Activated CD8-positive, alpha-beta T cell treated with anti-CD3 and anti-CD28 coated beads for 36 hours (primary cell): Measurements from ENCODE around the gene CEP131. TPM values are rescaled to one million over a fixed set of nuclear protein-coding genes. Genes with fewer than 3 reads are reported as not detected.

ENCODE experiments used
- ATAC-seq: fragments of 200-7000 bp; cut with Tn5 transposase; one replicate; pipeline ENCODE4 v1.10.0; 2021; ENCODE audit warnings: mild to moderate bottlenecking, moderate library complexity
- CTCF ChIA-PET: fragments of 350-600 bp; sonication (Branson Sonifier 250); formaldehyde crosslinking; loops from one replicate; lab custom pipeline; 2021; ENCODE audit warnings: antibody characterized with exemption; lab: Charles Lee
- POLR2A ChIA-PET: fragments of 350-600 bp; sonication (Branson Sonifier 250); formaldehyde crosslinking; loops from one replicate; lab custom pipeline; 2021; ENCODE audit warnings: antibody characterized with exemption; lab: Charles Lee
- DNase-seq: peaks from one replicate; pipeline ENCODE4 v3.0.0-alpha.2; 2020
- H3K27ac Mint-ChIP-seq: one replicate; pipeline ENCODE4 v1.8.0; 2021; ENCODE audit warnings: mild to moderate bottlenecking, mixed read lengths
- H3K27me3 Mint-ChIP-seq: one replicate; pipeline ENCODE4 v1.8.0; 2021; ENCODE audit warnings: mixed read lengths
- H3K36me3 Mint-ChIP-seq: one replicate; pipeline ENCODE4 v1.8.0; 2021; ENCODE audit warnings: low read depth, mixed read lengths
- H3K4me1 Mint-ChIP-seq: one replicate; pipeline ENCODE4 v1.8.0; 2021; ENCODE audit warnings: low read depth, mixed read lengths
- H3K4me3 Mint-ChIP-seq: one replicate; pipeline ENCODE4 v1.8.0; 2021; ENCODE audit warnings: mild to moderate bottlenecking, moderate library complexity, mixed read lengths
- H3K9me3 Mint-ChIP-seq: one replicate; pipeline ENCODE4 v1.8.0; 2021; ENCODE audit warnings: mixed read lengths
- intact Hi-C: fragments of 100-400 bp; cut with micrococcal nuclease; formaldehyde crosslinking; loops from one replicate; pipeline ENCODE4 v1.10.0; 2022
- total RNA-seq, 2 experiments: library from RNA; stranded (reverse); gene quantifications; one replicate each; pipeline ENCODE4 v1.2.3, GENCODE V29; 2021
- TF ChIP-seq, protein P1 (sequence below): fragments of 200-600 bp; IDR thresholded peaks from one replicate; pipeline ENCODE4 v1.8.0; 2022; ENCODE audit warnings: antibody characterized with exemption, mild to moderate bottlenecking

Gene CEP131
- total RNA-seq, 2 experiments from 2014 or later, result 7.9 to 10.9 TPM

DNA sequence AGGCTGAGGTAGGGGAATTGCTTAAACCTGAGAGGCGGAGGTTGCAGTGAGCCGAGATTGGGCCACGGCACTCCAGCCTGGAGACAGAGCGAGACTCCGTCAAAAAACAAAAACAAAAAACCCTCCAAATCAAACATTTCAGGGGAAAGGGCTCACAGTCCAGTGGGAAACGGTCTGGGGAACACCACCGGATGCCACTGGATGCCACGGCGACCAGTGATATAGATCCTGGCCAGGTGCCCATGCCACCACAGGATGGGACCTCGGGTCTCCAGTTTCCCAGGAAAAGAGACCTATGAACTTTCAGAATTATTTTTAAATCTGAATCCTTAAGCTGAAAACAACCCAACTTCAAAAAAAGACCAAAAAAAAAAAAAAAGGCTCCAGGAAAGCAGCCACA is 12.3 kb downstream of the CEP131 start:
- intact Hi-C loops, result no loop called here
- TF ChIP-seq, protein P1, sequence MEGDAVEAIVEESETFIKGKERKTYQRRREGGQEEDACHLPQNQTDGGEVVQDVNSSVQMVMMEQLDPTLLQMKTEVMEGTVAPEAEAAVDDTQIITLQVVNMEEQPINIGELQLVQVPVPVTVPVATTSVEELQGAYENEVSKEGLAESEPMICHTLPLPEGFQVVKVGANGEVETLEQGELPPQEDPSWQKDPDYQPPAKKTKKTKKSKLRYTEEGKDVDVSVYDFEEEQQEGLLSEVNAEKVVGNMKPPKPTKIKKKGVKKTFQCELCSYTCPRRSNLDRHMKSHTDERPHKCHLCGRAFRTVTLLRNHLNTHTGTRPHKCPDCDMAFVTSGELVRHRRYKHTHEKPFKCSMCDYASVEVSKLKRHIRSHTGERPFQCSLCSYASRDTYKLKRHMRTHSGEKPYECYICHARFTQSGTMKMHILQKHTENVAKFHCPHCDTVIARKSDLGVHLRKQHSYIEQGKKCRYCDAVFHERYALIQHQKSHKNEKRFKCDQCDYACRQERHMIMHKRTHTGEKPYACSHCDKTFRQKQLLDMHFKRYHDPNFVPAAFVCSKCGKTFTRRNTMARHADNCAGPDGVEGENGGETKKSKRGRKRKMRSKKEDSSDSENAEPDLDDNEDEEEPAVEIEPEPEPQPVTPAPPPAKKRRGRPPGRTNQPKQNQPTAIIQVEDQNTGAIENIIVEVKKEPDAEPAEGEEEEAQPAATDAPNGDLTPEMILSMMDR, result no peak
- H3K27me3 Mint-ChIP-seq, result no peaks in the 10 kb centered on the region
- POLR2A ChIA-PET, result no interaction called here
- H3K4me1 Mint-ChIP-seq, result peaks cover 2% of the 10 kb centered on the region
- ATAC-seq (no peak), DNase-seq (no peak)
- no peaks in the 10 kb centered on the region for H3K36me3 Mint-ChIP-seq
- no peaks in the 10 kb centered on the region for H3K9me3 Mint-ChIP-seq
- CTCF ChIA-PET, result no interaction called here
- H3K4me3 Mint-ChIP-seq, result no peak overlapping the region
- H3K27ac Mint-ChIP-seq, result no peak overlapping the region

DNA sequence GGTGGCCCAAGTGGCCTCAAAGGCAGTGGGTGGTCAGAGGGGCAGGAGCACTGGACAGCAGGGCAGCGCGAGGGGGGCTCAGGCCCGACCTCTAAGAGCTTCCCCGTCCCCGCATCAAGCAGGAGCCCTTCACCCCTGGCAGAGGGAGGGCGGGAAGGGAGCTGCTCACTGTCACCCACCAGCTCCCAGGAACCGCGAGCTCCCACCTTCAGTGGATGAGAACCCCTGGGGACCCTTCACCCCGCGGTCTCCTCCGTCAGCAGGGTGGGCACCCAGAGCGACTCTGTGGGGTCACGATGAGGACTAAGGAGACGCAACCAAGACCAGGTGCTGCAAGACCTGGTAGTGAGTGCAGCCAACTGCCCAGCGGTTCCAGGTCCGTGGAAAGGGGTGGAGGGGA is 13.6 kb downstream of the CEP131 start:
- POLR2A ChIA-PET, result no interaction called here
- Mint-ChIP-seq H3K4me3 (no peak overlapping the region), H3K36me3 (no peaks in the 10 kb centered on the region), H3K27me3 (no peaks in the 10 kb centered on the region), H3K9me3 (no peaks in the 10 kb centered on the region), H3K27ac (no peak overlapping the region), H3K4me1 (peaks cover 2% of the 10 kb centered on the region)
- CTCF ChIA-PET, result no interaction called here
- TF ChIP-seq, protein P1, result no peak
- ATAC-seq, result no peak
- intact Hi-C loops, result no loop called here
- DNase-seq, result no peak

DNA sequence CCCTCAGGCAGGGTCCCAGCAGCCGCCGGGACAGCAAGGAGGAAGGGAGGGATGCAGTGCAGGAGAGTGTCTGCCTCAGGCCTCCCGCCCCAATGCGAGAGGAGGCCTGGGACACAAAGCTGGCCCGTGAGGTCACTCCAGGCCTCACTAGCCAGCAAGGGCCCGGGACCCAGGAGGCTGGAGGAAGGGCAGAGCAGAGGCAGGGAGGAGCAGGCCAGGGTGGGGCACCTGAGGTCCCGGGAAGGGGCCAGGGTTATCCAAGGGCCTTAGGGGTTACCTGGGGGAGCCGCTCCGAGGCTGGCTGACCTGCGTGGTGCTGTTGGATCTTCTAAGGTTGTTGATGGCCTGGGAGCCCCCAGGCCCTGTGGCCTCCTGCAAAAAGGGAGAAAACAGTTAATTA is 14.1 kb downstream of the CEP131 start:
- CTCF ChIA-PET, result no interaction called here
- H3K27me3 Mint-ChIP-seq, result no peaks in the 10 kb centered on the region

DNA sequence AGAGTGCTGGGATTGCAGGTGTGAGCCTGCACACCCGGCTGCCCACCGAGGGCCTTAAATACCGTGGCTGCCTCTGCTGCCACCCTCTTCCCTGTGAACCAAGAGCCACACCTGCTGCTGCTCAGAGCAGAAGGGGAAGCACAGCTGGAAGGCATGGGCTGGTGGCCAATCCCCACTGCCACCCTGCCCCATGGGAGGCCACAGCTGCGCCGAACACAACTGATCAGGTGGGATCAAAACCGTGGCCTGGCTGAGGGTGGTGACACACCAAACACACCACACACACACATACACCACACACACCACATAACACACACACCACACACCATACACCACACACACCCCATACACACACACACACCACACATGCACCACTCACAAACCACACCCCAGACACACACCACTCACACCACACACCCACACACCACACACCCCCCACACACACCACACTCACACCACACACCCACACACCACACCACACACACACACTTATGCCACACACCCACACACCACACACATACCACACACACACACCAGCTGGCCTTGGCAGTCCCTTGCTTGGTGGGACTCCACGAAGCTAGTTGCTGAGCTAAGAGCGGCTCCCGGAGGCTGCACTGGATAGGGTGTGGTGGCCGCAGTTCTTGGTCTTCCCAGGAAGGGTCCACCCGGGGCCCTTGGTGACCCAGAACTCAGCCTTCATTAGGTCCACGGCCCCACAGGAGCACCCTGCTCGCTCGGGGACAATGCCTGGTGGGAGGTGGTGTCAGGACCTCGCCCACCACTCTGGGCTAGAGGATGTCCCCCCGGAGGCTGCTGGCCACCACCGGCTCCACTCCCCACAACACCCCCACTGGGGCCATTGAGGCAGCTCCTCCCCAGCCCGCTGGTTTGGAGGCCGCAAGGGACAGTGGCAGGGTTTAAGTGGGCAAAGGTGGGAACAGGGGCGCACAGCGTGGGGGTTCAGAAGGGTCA is 14.9 kb downstream of the CEP131 start:
- DNase-seq (peak; percentile 14), ATAC-seq (peak; percentile 39)
- no peaks in the 10 kb centered on the region for H3K36me3 Mint-ChIP-seq
- H3K4me3 Mint-ChIP-seq, result no peak overlapping the region
- intact Hi-C loops, result no loop called here
- TF ChIP-seq, protein P1, result no peak
- no peak overlapping the region for H3K27ac Mint-ChIP-seq
- POLR2A ChIA-PET, result no interaction called here
- CTCF ChIA-PET, result no interaction called here
- no peaks in the 10 kb centered on the region for H3K27me3 Mint-ChIP-seq
- no peaks in the 10 kb centered on the region for H3K9me3 Mint-ChIP-seq
- peaks cover 2% of the 10 kb centered on the region for H3K4me1 Mint-ChIP-seq

More for the DNA sequence above, 14.1 kb downstream of the CEP131 start:
- POLR2A ChIA-PET, result no interaction called here
- intact Hi-C loops, result no loop called here
- no peaks in the 10 kb centered on the region for H3K9me3 Mint-ChIP-seq
- H3K27ac Mint-ChIP-seq, result no peak overlapping the region
- H3K4me1 Mint-ChIP-seq, result peaks cover 2% of the 10 kb centered on the region
- ATAC-seq (no peak), DNase-seq (no peak)
- no peak overlapping the region for H3K4me3 Mint-ChIP-seq
- TF ChIP-seq, protein P1, result no peak
- H3K36me3 Mint-ChIP-seq, result no peaks in the 10 kb centered on the region

DNA sequence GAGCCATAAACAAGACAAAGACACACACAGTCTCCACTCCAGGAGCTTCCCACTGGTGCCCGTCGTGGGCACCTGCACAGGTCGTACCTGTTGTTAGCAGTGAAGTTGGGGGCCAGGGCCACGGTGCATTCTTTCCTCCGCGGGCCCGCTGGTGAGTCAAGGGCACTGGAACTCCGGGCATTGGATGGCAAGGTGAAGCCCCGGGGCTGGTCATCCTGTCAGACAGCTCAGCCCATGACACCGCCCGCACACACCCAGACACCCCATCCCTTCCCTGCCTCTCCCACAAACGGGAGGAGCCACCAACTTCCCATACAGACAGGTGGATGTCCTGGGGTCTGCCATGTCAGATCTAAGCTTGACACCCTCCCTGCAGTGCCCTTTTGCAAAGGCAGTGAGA is 16.1 kb downstream of the CEP131 start:
- ATAC-seq (no peak), DNase-seq (no peak)
- TF ChIP-seq, protein P1, result no peak
- Mint-ChIP-seq H3K27me3 (no peaks in the 10 kb centered on the region), H3K4me1 (no peaks in the 10 kb centered on the region), H3K36me3 (no peaks in the 10 kb centered on the region), H3K4me3 (no peak overlapping the region), H3K27ac (no peak overlapping the region), H3K9me3 (no peaks in the 10 kb centered on the region)
- POLR2A ChIA-PET, result no interaction called here
- intact Hi-C loops, result no loop called here
- CTCF ChIA-PET, result no interaction called here
